IMR-90 (cell line): ENCODE measurements around the gene C12orf60. TPM values are rescaled to one million over a fixed set of nuclear protein-coding genes. Genes with fewer than 3 reads are reported as not detected.

ENCODE experiments used
- ATAC-seq: fragments of 200-7000 bp; cut with Tn5 transposase; 2 replicates; pipeline ENCODE4 v1.9.1; 2020; ENCODE audit warnings: low read depth, mild to moderate bottlenecking, moderate library complexity
- BruUV-seq: library from RNA; stranded (reverse); fragments of 400-500 nt; replicated peaks from 2 replicates; lab custom pipeline; 2021; lab: Mats Ljungman, UMichigan
- CTCF ChIA-PET: fragments of 300-600 bp; formaldehyde crosslinking; extraction: SDS; loops from one replicate; lab custom pipeline; 2021; ENCODE audit warnings: antibody characterized with exemption; lab: Yijun Ruan, JAX
- POLR2A ChIA-PET: fragments of 300-600 bp; sonication (Branson Sonifier 250); formaldehyde crosslinking; loops from one replicate; lab custom pipeline; 2022; ENCODE audit warnings: antibody characterized with exemption; ENCODE audit not compliant: unreplicated experiment; lab: Charles Lee
- DNase-seq: peaks from one replicate; pipeline ENCODE4 v3.0.0; 2013
- H2AFZ ChIP-seq: replicated peaks from 2 replicates; pipeline ENCODE3; 2013; ENCODE audit warnings: low read length, mild to moderate bottlenecking; ENCODE audit not compliant: poor library complexity
- H2AK5ac ChIP-seq: 2 replicates; pipeline ENCODE4 v1.6.1; 2013; ENCODE audit warnings: low read depth, low read length, inconsistent platforms
- H2AK9ac ChIP-seq: replicated peaks from 2 replicates; pipeline ENCODE3; 2013; ENCODE audit warnings: mild to moderate bottlenecking, low read depth, low read length, moderate library complexity; ENCODE audit not compliant: poor library complexity
- H2BK120ac ChIP-seq: 2 replicates; pipeline ENCODE4 v1.6.1; 2013; ENCODE audit warnings: low read depth, low read length, inconsistent platforms
- H2BK15ac ChIP-seq: 3 replicates; pipeline ENCODE4 v1.6.1; 2013; ENCODE audit warnings: low read depth, low read length, inconsistent platforms
- H2BK20ac ChIP-seq: 2 replicates; pipeline ENCODE4 v1.6.1; 2013; ENCODE audit warnings: low read depth, mild to moderate bottlenecking, inconsistent platforms, low read length, moderate library complexity
- H2BK5ac ChIP-seq: 2 replicates; pipeline ENCODE4 v1.6.1; 2013; ENCODE audit warnings: mild to moderate bottlenecking, low read depth, low read length, inconsistent platforms; ENCODE audit not compliant: poor library complexity, severe bottlenecking
- H3K14ac ChIP-seq: replicated peaks from 2 replicates; pipeline ENCODE4 v1.6.1; 2013; ENCODE audit warnings: low read depth, low read length, inconsistent platforms
- H3K18ac ChIP-seq: 2 replicates; pipeline ENCODE4 v1.6.1; 2013; ENCODE audit warnings: low read depth, low read length, control low read depth
- H3K23ac ChIP-seq: 2 replicates; pipeline ENCODE4 v1.6.1; 2013; ENCODE audit warnings: low read depth, low read length, inconsistent platforms
- H3K27ac ChIP-seq: 2 replicates; pipeline ENCODE4 v1.5.1; 2013; ENCODE audit warnings: mild to moderate bottlenecking, control low read depth, low read length; ENCODE audit not compliant: insufficient read depth
- H3K27me3 ChIP-seq: 2 replicates; pipeline ENCODE4 v1.6.1; 2013; ENCODE audit warnings: low read length; ENCODE audit not compliant: control insufficient read depth, insufficient read depth
- H3K36me3 ChIP-seq: 2 replicates; pipeline ENCODE4 v1.6.1; 2013; ENCODE audit warnings: low read length, mixed read lengths; ENCODE audit not compliant: control insufficient read depth, insufficient read depth
- H3K4ac ChIP-seq: 2 replicates; pipeline ENCODE4 v1.6.1; 2013; ENCODE audit warnings: low read depth, low read length, inconsistent platforms
- H3K4me1 ChIP-seq: 2 replicates; pipeline ENCODE4 v1.6.1; 2013; ENCODE audit warnings: low read length, mixed read lengths; ENCODE audit not compliant: control insufficient read depth, insufficient read depth
- H3K4me2 ChIP-seq: 2 replicates; pipeline ENCODE4 v1.6.1; 2013; ENCODE audit warnings: low read depth, mild to moderate bottlenecking, control low read depth, low read length, moderate library complexity
- H3K4me3 ChIP-seq: 2 replicates; pipeline ENCODE4 v1.5.1; 2013; ENCODE audit warnings: low read depth, mild to moderate bottlenecking, control low read depth, low read length, moderate library complexity; ENCODE audit not compliant: insufficient read depth
- H3K56ac ChIP-seq: 2 replicates; pipeline ENCODE4 v1.6.1; 2013; ENCODE audit warnings: low read length, inconsistent platforms; ENCODE audit not compliant: insufficient read depth; ENCODE audit errors: extremely low read depth
- H3K79me1 ChIP-seq, 2 experiments: 2 replicates each; pipeline ENCODE4 v1.6.1; 2013; ENCODE audit warnings: low read length in 2 of 2, inconsistent platforms in 1 of 2, low read depth in 1 of 2
- H3K9ac ChIP-seq: 2 replicates; pipeline ENCODE4 v1.6.1; 2013; ENCODE audit warnings: low read depth, low read length, control low read depth
- H3K9me1 ChIP-seq: 2 replicates; pipeline ENCODE4 v1.6.1; 2013; ENCODE audit warnings: low read length, inconsistent platforms; ENCODE audit not compliant: insufficient read depth
- H3K9me3 ChIP-seq: 2 replicates; pipeline ENCODE4 v1.6.1; 2013; ENCODE audit warnings: low read length; ENCODE audit not compliant: control insufficient read depth, insufficient read depth
- H4K20me1 ChIP-seq: 2 replicates; pipeline ENCODE4 v1.6.1; 2013; ENCODE audit warnings: low read length, inconsistent platforms; ENCODE audit not compliant: insufficient read depth
- H4K5ac ChIP-seq: 2 replicates; pipeline ENCODE4 v1.6.1; 2013; ENCODE audit warnings: mild to moderate bottlenecking, low read depth, low read length, control low read depth
- H4K8ac ChIP-seq, 2 experiments: 2 replicates each; pipeline ENCODE4 v1.6.1; 2013; ENCODE audit warnings: low read depth in 2 of 2, low read length in 2 of 2, control low read depth in 1 of 2, inconsistent platforms in 1 of 2
- H4K91ac ChIP-seq: 2 replicates; pipeline ENCODE4 v1.6.1; 2013; ENCODE audit warnings: low read depth, low read length, inconsistent platforms; ENCODE audit not compliant: insufficient read depth
- MAZ ChIP-seq: IDR thresholded peaks from 2 replicates; pipeline ENCODE4 v1.6.1; 2012; ENCODE audit warnings: low read depth, mild to moderate bottlenecking, low read length, improper control_type of control experiment, moderate library complexity, borderline replicate concordance
- NFE2L2 ChIP-seq: fragments of 150-350 bp; IDR thresholded peaks from 2 replicates; pipeline ENCODE4 v1.6.1; 2016; ENCODE audit warnings: low read depth, mild to moderate bottlenecking, low read length
- POLR2A ChIP-seq: IDR thresholded peaks from 2 replicates; pipeline ENCODE4 v1.6.1; 2012; ENCODE audit warnings: mild to moderate bottlenecking, low read depth, low read length
- RAD21 ChIP-seq: IDR thresholded peaks from 2 replicates; pipeline ENCODE4 v1.6.1; 2012; ENCODE audit warnings: low read length, improper control_type of control experiment
- RCOR1 ChIP-seq: IDR thresholded peaks from 2 replicates; pipeline ENCODE4 v1.6.1; 2012; ENCODE audit warnings: mild to moderate bottlenecking, low read length, improper control_type of control experiment; ENCODE audit not compliant: insufficient replicate concordance
- SMC3 ChIP-seq: fragments of 150-350 bp; IDR thresholded peaks from 2 replicates; pipeline ENCODE4 v1.6.1; 2016; ENCODE audit warnings: low read depth, mild to moderate bottlenecking, antibody characterized with exemption, low read length, moderate library complexity
- WGBS, 2 experiments: methylation state at CpG; one replicate each; pipeline versions ENCODE4 v1.1.5 to v1.1.7; 2013; ENCODE audit warnings: missing lambda C conversion rate in 2 of 2; ENCODE audit not compliant: insufficient read length in 1 of 2; ENCODE audit errors: extremely low coverage in 2 of 2; 5-methylcytosine and 5-hydroxymethylcytosine counted together
- dilution Hi-C: fragments of 300-500 bp; cut with HindIII; formaldehyde crosslinking; loops from one replicate; pipeline ENCODE4 v1.14.3; 2018; ENCODE audit warnings: low sequenced_read_pairs; ENCODE audit not compliant: unreplicated experiment
- in situ Hi-C: fragments of 300-500 bp; cut with MboI; formaldehyde crosslinking; loops from 3 replicates; pipeline ENCODE4 v1.14.3; 2019; ENCODE audit warnings: low sequenced_read_pairs, inconsistent platforms, mixed read lengths
- intact Hi-C: fragments of 100-400 bp; cut with micrococcal nuclease; formaldehyde crosslinking; loops from 2 replicates; pipeline ENCODE4 v1.10.0; 2022
- polyA plus RNA-seq, 3 experiments: library from polyadenylated mRNA; depleted of rRNA; stranded (reverse); fragments of >200 nt; gene quantifications; 2 replicates each; pipeline ENCODE4 v1.2.3, GENCODE V29; 2012; ENCODE audit warnings: low replicate concordance in 1 of 3
- total RNA-seq: library from RNA; depleted of rRNA; stranded (reverse); fragments of >200 nt; gene quantifications from 2 replicates; pipeline ENCODE4 v1.2.3, GENCODE V29; 2012
- TF ChIP-seq, protein P1 (sequence below): fragments of 150-350 bp; IDR thresholded peaks from 2 replicates; pipeline ENCODE4 v1.6.1; 2017; ENCODE audit warnings: mild to moderate bottlenecking, antibody characterized with exemption, low read length, low read depth

Gene C12orf60
- total and polyA plus RNA-seq, 2 of the 4 experiments (the other 2 are of a cell fraction) = 1.1 TPM

DNA sequence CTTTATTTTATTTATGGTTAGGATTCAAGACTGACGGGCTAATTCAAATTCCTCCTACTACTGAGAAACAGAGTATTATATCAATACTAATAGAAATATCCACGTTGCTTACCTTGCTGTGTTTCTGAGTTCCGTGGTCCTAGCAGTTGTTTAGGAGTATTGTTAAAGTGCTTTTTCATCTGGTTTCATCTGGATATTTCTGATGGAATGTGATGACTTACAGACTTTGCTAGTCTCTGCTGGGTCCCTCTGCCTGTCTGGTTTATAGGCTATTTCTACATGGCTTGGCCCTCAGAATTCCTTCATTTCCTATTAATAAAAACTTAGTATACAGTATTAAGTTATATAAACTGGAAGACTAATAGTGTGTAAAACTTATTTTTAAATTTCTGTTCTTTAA, 10.5 kb downstream of the C12orf60 start, which contains the start of gene SMCO3:
TSS of gene SMCO3 (minus strand) at position 169 of the 400 bp plus-strand sequence. CDS start 7,502 bp downstream, outside the sequence.
- Histone ChIP-seq H2AK9ac (no peak within 1 kb of the TSS), H3K56ac (no peak within 1 kb of the TSS), H3K14ac (no peak within 1 kb of the TSS), H4K5ac (no peak within 1 kb of the TSS), H4K91ac (no peak within 1 kb of the TSS), H2AFZ (no peak within 1 kb of the TSS), H4K20me1 (no peaks in the 10 kb centered on the region), H3K4me1 (no peaks in the 10 kb centered on the region), H3K9ac (no peak within 1 kb of the TSS), H3K9me1 (no peaks in the 10 kb centered on the region), H3K27me3 (peaks cover 2% of the 10 kb centered on the region; the same call in 1 of the 2 replicates), H3K4me3 (no peak within 1 kb of the TSS), H3K36me3 (no peaks in the 10 kb centered on the region), H3K9me3 (no peaks in the 10 kb centered on the region), H4K8ac (no peak within 1 kb of the TSS), H3K79me1 (no peaks in the 10 kb centered on the region), H2BK15ac (no peak within 1 kb of the TSS), H2BK5ac (no peak within 1 kb of the TSS), H2BK120ac (no peak within 1 kb of the TSS), H3K27ac (no peak within 1 kb of the TSS), H2AK5ac (no peak within 1 kb of the TSS), H3K4me2 (no peak within 1 kb of the TSS), H3K23ac (no peak within 1 kb of the TSS), H3K18ac (no peak within 1 kb of the TSS; the same call in 1 of the 2 replicates), H2BK20ac (no peak within 1 kb of the TSS), H3K4ac (no peak within 1 kb of the TSS)
- no TSS peak for BruUV-seq
- no peak for DNase-seq
- ChIA-PET CTCF (interaction anchor here (0.8 to 1.0 kb wide), 2 partner anchors 32 to 175 kb away, joined by 3 to 4 read pairs; no protein-coding TSS in a partner anchor), POLR2A (no interaction called here)
- WGBS, 2 experiments = no CpG with 5 or more reads among the region's 3 CpGs
- no peak for ATAC-seq
- dilution Hi-C loops (no loop called here), intact Hi-C loops (no loop called here), in situ Hi-C loops (no loop called here)
- TF ChIP-seq SMC3 (no peak), MAZ (no peak), RAD21 (no peak), RCOR1 (no peak), POLR2A (no peak), NFE2L2 (no peak)
- TF ChIP-seq, protein P1, sequence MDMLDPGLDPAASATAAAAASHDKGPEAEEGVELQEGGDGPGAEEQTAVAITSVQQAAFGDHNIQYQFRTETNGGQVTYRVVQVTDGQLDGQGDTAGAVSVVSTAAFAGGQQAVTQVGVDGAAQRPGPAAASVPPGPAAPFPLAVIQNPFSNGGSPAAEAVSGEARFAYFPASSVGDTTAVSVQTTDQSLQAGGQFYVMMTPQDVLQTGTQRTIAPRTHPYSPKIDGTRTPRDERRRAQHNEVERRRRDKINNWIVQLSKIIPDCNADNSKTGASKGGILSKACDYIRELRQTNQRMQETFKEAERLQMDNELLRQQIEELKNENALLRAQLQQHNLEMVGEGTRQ = no peak
